Panc1 (cell line): Measurements from ENCODE around the gene VPS35L.

Experiments
- CTCF ChIP-seq: fragments of 450-650 bp; IDR thresholded peaks from 2 replicates; pipeline ENCODE4 v1.5.1; 2017; ENCODE audit warnings: mild to moderate bottlenecking
- POLR2AphosphoS5 ChIP-seq: IDR thresholded peaks from 2 replicates; pipeline ENCODE4 v1.6.1; 2012; ENCODE audit warnings: mild to moderate bottlenecking, low read depth, low read length, moderate library complexity
- REST ChIP-seq, 2 experiments: IDR thresholded peaks; 2 replicates each; pipeline ENCODE4 v1.6.1; 2011 to 2012; ENCODE audit warnings: low read depth in 2 of 2, control low read depth in 1 of 2, low read length in 1 of 2, mild to moderate bottlenecking in 1 of 2, moderate library complexity in 1 of 2; ENCODE audit not compliant: insufficient read depth in 1 of 2

GRCh38 chr16:19618876-19619275 lies 63.4 kb downstream of the VPS35L start:
- TF ChIP-seq CTCF (no peak), REST (IDR thresholded peaks at IDR 0.05; ENCODE audit: insufficient read depth in 1 of 2, low read depth in 2 of 2, low read length in 1 of 2) (no peak), POLR2AphosphoS5 (no peak)
